Fibroblast of skin of right biceps (primary cell): ENCODE measurements around the gene CDC42BPB.
"Not testable (repeated sequence)": the region's sequence is repeated elsewhere in the genome, so short reads cannot be mapped to it uniquely, and the experiment has no call there.

Experiments used
- DNase-seq: peaks from one replicate; pipeline ENCODE4 v3.0.0-alpha.2; 2013

Gene CDC42BPB

GRCh38 chr14:103041464-103041863 is 15.9 kb downstream of the CDC42BPB start:
- DNase-seq = no peak

- DNase-seq = no peak
Observed at GRCh38 chr14:103033681-103034096, 23.7 kb downstream of the CDC42BPB start.

- DNase-seq = no peak
Observed at GRCh38 chr14:103031956-103032355, 25.4 kb downstream of the CDC42BPB start.

- no peak for DNase-seq
Observed at GRCh38 chr14:103031566-103031911, 25.8 kb downstream of the CDC42BPB start.

- no peak for DNase-seq
Observed at GRCh38 chr14:103030741-103031565, 26.4 kb downstream of the CDC42BPB start.

GRCh38 chr14:103029936-103030335 is 27.4 kb downstream of the CDC42BPB start:
- no peak for DNase-seq

- no peak for DNase-seq
Observed at GRCh38 chr14:103028772-103029171, 28.6 kb downstream of the CDC42BPB start.

GRCh38 chr14:103028161-103028767 is 29.1 kb downstream of the CDC42BPB start:
- no peak for DNase-seq

- no peak for DNase-seq
Observed at GRCh38 chr14:103027451-103027850, 29.9 kb downstream of the CDC42BPB start.

- DNase-seq = no peak
Observed at GRCh38 chr14:103026988-103027387, 30.4 kb downstream of the CDC42BPB start.

GRCh38 chr14:103026196-103026595 is 31.2 kb downstream of the CDC42BPB start:
- DNase-seq = not testable (repeated sequence)

- DNase-seq = peak; percentile 82
Observed at GRCh38 chr14:103023881-103024473, 33.4 kb downstream of the CDC42BPB start.

GRCh38 chr14:103022685-103023044 is 34.7 kb downstream of the CDC42BPB start:
- no peak for DNase-seq

GRCh38 chr14:103022002-103022684 is 35.2 kb downstream of the CDC42BPB start:
- DNase-seq = no peak

GRCh38 chr14:103021684-103022001 is 35.7 kb downstream of the CDC42BPB start:
- no peak for DNase-seq

GRCh38 chr14:103020271-103021170 is 36.8 kb downstream of the CDC42BPB start:
- DNase-seq = no peak

GRCh38 chr14:103019826-103020225 is 37.5 kb downstream of the CDC42BPB start:
- no peak for DNase-seq

GRCh38 chr14:103019236-103019635 is 38.1 kb downstream of the CDC42BPB start:
- DNase-seq = no peak

- DNase-seq = no peak
Observed at GRCh38 chr14:103016594-103016993, 40.8 kb downstream of the CDC42BPB start.

GRCh38 chr14:103016071-103016470 is 41.3 kb downstream of the CDC42BPB start:
- DNase-seq = no peak

- DNase-seq = no peak
Observed at GRCh38 chr14:103015426-103015825, 41.9 kb downstream of the CDC42BPB start.

- DNase-seq = peak; percentile 67
Observed at GRCh38 chr14:103014466-103015228, 42.7 kb downstream of the CDC42BPB start.
